Measurements from ENCODE around the gene CASK.

The CASK gene

GRCh38 chrX:41563876-41564275 lies 359.5 kb downstream of the CASK start:
- Histone ChIP-seq H3K36me3 (ENCODE audit: control insufficient read depth, low read length) (no peaks in the 10 kb centered on the region), H3K79me2 (ENCODE audit: control insufficient read depth, low read length) (no peaks in the 10 kb centered on the region), H3K9me3 (ENCODE audit: control insufficient read depth, insufficient read depth, low read length) (no peaks in the 10 kb centered on the region), H3K27ac (ENCODE audit: low read depth, low read length) (no peak overlapping the region), H3K4me3 (ENCODE audit: low read length) (no peak overlapping the region), H3K9me2 (replicated peaks; ENCODE audit: control insufficient read depth, low read length) (no peaks in the 10 kb centered on the region), H4K20me1 (ENCODE audit: control insufficient read depth, insufficient read depth, low read depth, low read length) (no peaks in the 10 kb centered on the region), H3K4me2 (ENCODE audit: low read length) (no peak overlapping the region), H3K27me3 (ENCODE audit: control insufficient read depth, low read length) (no peaks in the 10 kb centered on the region), H3F3A (ENCODE audit: control insufficient read depth, insufficient read depth) (no peaks in the 10 kb centered on the region), H3K4me1 (ENCODE audit: control insufficient read depth, low read length) (peaks cover 7% of the 10 kb centered on the region)
- TF ChIP-seq EZH2phosphoT487 (IDR thresholded peaks at IDR 0.05; ENCODE audit: borderline replicate concordance, low read length) (no peak), CTCF (IDR thresholded peaks at IDR 0.05; ENCODE audit: low read depth, low read length, poor library complexity, severe bottlenecking) (no peak)

GRCh38 chrX:41561045-41561444 lies 362.3 kb downstream of the CASK start:
- H3K27ac ChIP-seq (ENCODE audit: low read depth, low read length), result no peak overlapping the region

GRCh38 chrX:41559235-41560052 lies 363.9 kb downstream of the CASK start:
- Histone ChIP-seq H3K4me2 (ENCODE audit: low read length) (no peak overlapping the region), H4K20me1 (ENCODE audit: control insufficient read depth, insufficient read depth, low read depth, low read length) (no peaks in the 10 kb centered on the region), H3K9me3 (ENCODE audit: control insufficient read depth, insufficient read depth, low read length) (no peaks in the 10 kb centered on the region), H3F3A (ENCODE audit: control insufficient read depth, insufficient read depth) (no peaks in the 10 kb centered on the region), H3K27ac (ENCODE audit: low read depth, low read length) (no peak overlapping the region), H3K9me2 (replicated peaks; ENCODE audit: control insufficient read depth, low read length) (no peaks in the 10 kb centered on the region), H3K4me1 (ENCODE audit: control insufficient read depth, low read length) (peaks cover 16% of the 10 kb centered on the region), H3K27me3 (ENCODE audit: control insufficient read depth, low read length) (no peaks in the 10 kb centered on the region), H3K36me3 (ENCODE audit: control insufficient read depth, low read length) (no peaks in the 10 kb centered on the region), H3K4me3 (ENCODE audit: low read length) (no peak overlapping the region), H3K79me2 (ENCODE audit: control insufficient read depth, low read length) (no peaks in the 10 kb centered on the region)
- TF ChIP-seq CTCF (IDR thresholded peaks at IDR 0.05; ENCODE audit: low read depth, low read length, poor library complexity, severe bottlenecking) (no peak), EZH2phosphoT487 (IDR thresholded peaks at IDR 0.05; ENCODE audit: borderline replicate concordance, low read length) (no peak)

More at GRCh38 chrX:41561045-41561444, 362.3 kb downstream of the CASK start:
- H3K4me1 ChIP-seq (ENCODE audit: control insufficient read depth, low read length), result peaks cover 16% of the 10 kb centered on the region
- no peaks in the 10 kb centered on the region for H3K27me3 ChIP-seq (ENCODE audit: control insufficient read depth, low read length)
- H3K79me2 ChIP-seq (ENCODE audit: control insufficient read depth, low read length), result no peaks in the 10 kb centered on the region
- no peaks in the 10 kb centered on the region for H3K36me3 ChIP-seq (ENCODE audit: control insufficient read depth, low read length)
- H3K4me3 ChIP-seq (ENCODE audit: low read length), result no peak overlapping the region
- no peaks in the 10 kb centered on the region for H3K9me3 ChIP-seq (ENCODE audit: control insufficient read depth, insufficient read depth, low read length)
- no peak for TF ChIP-seq EZH2phosphoT487 (IDR thresholded peaks at IDR 0.05; ENCODE audit: borderline replicate concordance, low read length)
- TF ChIP-seq CTCF (IDR thresholded peaks at IDR 0.05; ENCODE audit: low read depth, low read length, poor library complexity, severe bottlenecking), result no peak
- H3K9me2 ChIP-seq (replicated peaks; ENCODE audit: control insufficient read depth, low read length), result no peaks in the 10 kb centered on the region
- H4K20me1 ChIP-seq (ENCODE audit: control insufficient read depth, insufficient read depth, low read depth, low read length), result no peaks in the 10 kb centered on the region
- no peaks in the 10 kb centered on the region for H3F3A ChIP-seq (ENCODE audit: control insufficient read depth, insufficient read depth)
- H3K4me2 ChIP-seq (ENCODE audit: low read length), result no peak overlapping the region
